H9 (cell line): ENCODE data around the gene CHAMP1. TPM values are rescaled to one million over a fixed set of nuclear protein-coding genes. Genes with fewer than 3 reads are reported as not detected.
A peak's percentile ranks its signal among the peaks of the same experiment; 100 is the strongest.

Experiments used
- DNase-seq: peaks from one replicate; pipeline ENCODE4 v3.0.0-alpha.2; 2017
- H2AFZ ChIP-seq: one replicate; pipeline ENCODE4 v1.6.1; 2013; ENCODE audit warnings: mild to moderate bottlenecking, low read length, control low read depth, moderate library complexity
- H2AK5ac ChIP-seq: 2 replicates; pipeline ENCODE4 v1.6.1; 2013; ENCODE audit warnings: low read length, control low read depth, mixed read lengths; ENCODE audit not compliant: insufficient read length
- H2BK120ac ChIP-seq: one replicate; pipeline ENCODE4 v1.6.1; 2013; ENCODE audit warnings: low read depth, mild to moderate bottlenecking, low read length, control low read depth, inconsistent platforms; ENCODE audit not compliant: poor library complexity, severe bottlenecking
- H2BK12ac ChIP-seq: 2 replicates; pipeline ENCODE4 v1.6.1; 2013; ENCODE audit warnings: low read length, control low read depth, mixed read lengths, low read depth; ENCODE audit not compliant: insufficient read length
- H2BK15ac ChIP-seq: 2 replicates; pipeline ENCODE4 v1.6.1; 2013; ENCODE audit warnings: low read depth, low read length, control low read depth
- H2BK20ac ChIP-seq: one replicate; pipeline ENCODE4 v1.6.1; 2013; ENCODE audit warnings: low read depth, mild to moderate bottlenecking, low read length, control low read depth, inconsistent platforms; ENCODE audit not compliant: poor library complexity, severe bottlenecking
- H2BK5ac ChIP-seq: 2 replicates; pipeline ENCODE4 v1.6.1; 2013; ENCODE audit warnings: low read length, control low read depth, mixed read lengths; ENCODE audit not compliant: insufficient read length
- H3K14ac ChIP-seq: 2 replicates; pipeline ENCODE4 v1.6.1; 2013; ENCODE audit warnings: low read length, control low read depth; ENCODE audit not compliant: insufficient read depth
- H3K18ac ChIP-seq: 2 replicates; pipeline ENCODE4 v1.6.1; 2013; ENCODE audit warnings: low read depth, mild to moderate bottlenecking, mixed read lengths, low read length, control low read depth; ENCODE audit not compliant: insufficient read length
- H3K23ac ChIP-seq: 2 replicates; pipeline ENCODE4 v1.6.1; 2013; ENCODE audit warnings: low read length, control low read depth, mixed read lengths, low read depth; ENCODE audit not compliant: insufficient read length
- H3K23me2 ChIP-seq: 2 replicates; pipeline ENCODE4 v1.6.1; 2013; ENCODE audit warnings: low read depth, mild to moderate bottlenecking, mixed read lengths, low read length, control low read depth; ENCODE audit not compliant: insufficient read length, poor library complexity, severe bottlenecking
- H3K27ac ChIP-seq: 2 replicates; pipeline ENCODE4 v1.5.1; 2013; ENCODE audit warnings: low read length, control low read depth, mixed read lengths, low read depth; ENCODE audit not compliant: insufficient read length
- H3K27me3 ChIP-seq: 2 replicates; pipeline ENCODE4 v1.6.1; 2013; ENCODE audit warnings: low read length, control low read depth, inconsistent platforms; ENCODE audit not compliant: insufficient read depth
- H3K4ac ChIP-seq: 2 replicates; pipeline ENCODE4 v1.6.1; 2013; ENCODE audit warnings: low read depth, mild to moderate bottlenecking, control low read depth, inconsistent platforms, low read length, moderate library complexity
- H3K4me1 ChIP-seq: 2 replicates; pipeline ENCODE4 v1.6.1; 2013; ENCODE audit warnings: low read length, control low read depth, inconsistent platforms; ENCODE audit not compliant: insufficient read depth
- H3K4me2 ChIP-seq: 2 replicates; pipeline ENCODE4 v1.6.1; 2013; ENCODE audit warnings: low read length, control low read depth, mixed read lengths; ENCODE audit not compliant: insufficient read length, insufficient read depth
- H3K56ac ChIP-seq: 2 replicates; pipeline ENCODE4 v1.6.1; 2013; ENCODE audit warnings: low read depth, mild to moderate bottlenecking, mixed read lengths, low read length, control low read depth; ENCODE audit not compliant: insufficient read length
- H3K79me1 ChIP-seq: 2 replicates; pipeline ENCODE4 v1.6.1; 2013; ENCODE audit warnings: low read depth, mild to moderate bottlenecking, moderate library complexity, low read length, control low read depth, inconsistent platforms; ENCODE audit not compliant: insufficient read depth, poor library complexity, severe bottlenecking
- H3K79me2 ChIP-seq: 2 replicates; pipeline ENCODE4 v1.6.1; 2013; ENCODE audit warnings: low read length, control low read depth, inconsistent platforms; ENCODE audit not compliant: insufficient read depth
- H3K9ac ChIP-seq: 2 replicates; pipeline ENCODE4 v1.6.1; 2013; ENCODE audit warnings: low read length, control low read depth, mixed read lengths; ENCODE audit not compliant: insufficient read length; ENCODE audit errors: extremely low read depth
- H3K9me3 ChIP-seq: one replicate; pipeline ENCODE4 v1.6.1; 2013; ENCODE audit warnings: low read depth, low read length, inconsistent platforms; ENCODE audit not compliant: control insufficient read depth
- H3T11ph ChIP-seq: one replicate; pipeline ENCODE4 v1.6.1; 2013; ENCODE audit warnings: mild to moderate bottlenecking, low read length, control low read depth, inconsistent platforms
- H4K20me1 ChIP-seq: one replicate; pipeline ENCODE4 v1.6.1; 2013; ENCODE audit not compliant: control insufficient read depth, insufficient read length, insufficient read depth
- H4K5ac ChIP-seq: 2 replicates; pipeline ENCODE4 v1.6.1; 2013; ENCODE audit warnings: low read depth, mild to moderate bottlenecking, mixed read lengths, low read length, control low read depth; ENCODE audit not compliant: insufficient read length
- H4K8ac ChIP-seq: replicated peaks from 2 replicates; pipeline ENCODE4 v1.6.1; 2013; ENCODE audit warnings: low read length, control low read depth, mixed read lengths, low read depth; ENCODE audit not compliant: insufficient read length
- H4K91ac ChIP-seq: 2 replicates; pipeline ENCODE4 v1.6.1; 2013; ENCODE audit warnings: low read depth, mild to moderate bottlenecking, moderate library complexity, mixed read lengths, low read length, control low read depth; ENCODE audit not compliant: insufficient read length
- H3K27ac Mint-ChIP-seq, 3 experiments: 2 replicates in 2 of 3; 3 replicates in 1 of 3; pipeline ENCODE4 v1.8.0; 2020 to 2021; ENCODE audit warnings: mixed read lengths in 3 of 3, mild to moderate bottlenecking in 1 of 3, moderate library complexity in 1 of 3
- H3K27me3 Mint-ChIP-seq: 2 replicates; pipeline ENCODE4 v1.8.0; 2021; ENCODE audit warnings: low read depth, mild to moderate bottlenecking, moderate library complexity, mixed read lengths
- H3K36me3 Mint-ChIP-seq, 3 experiments: 2 replicates in 2 of 3; 3 replicates in 1 of 3; pipeline ENCODE4 v1.8.0; 2020 to 2021; ENCODE audit warnings: low read depth in 3 of 3, mixed read lengths in 3 of 3; ENCODE audit not compliant: insufficient read depth in 1 of 3
- H3K4me1 Mint-ChIP-seq, 2 experiments: 2 replicates each; pipeline ENCODE4 v1.8.0; 2020; ENCODE audit warnings: mixed read lengths in 2 of 2
- H3K4me3 Mint-ChIP-seq, 2 experiments: 2 replicates in 1 of 2; 3 replicates in 1 of 2; pipeline ENCODE4 v1.8.0; 2020 to 2021; ENCODE audit warnings: mild to moderate bottlenecking in 2 of 2, mixed read lengths in 2 of 2, moderate library complexity in 1 of 2
- H3K9me3 Mint-ChIP-seq, 2 experiments: 2 replicates in 1 of 2; 3 replicates in 1 of 2; pipeline ENCODE4 v1.8.0; 2020; ENCODE audit warnings: mild to moderate bottlenecking in 2 of 2, mixed read lengths in 2 of 2, moderate library complexity in 1 of 2
- CTCF ChIP-seq: fragments of 200-600 bp; sonication (generic); conservative IDR thresholded peaks from 3 replicates; pipeline ENCODE4 v1.8.0; 2021; ENCODE audit warnings: antibody characterized with exemption, mild to moderate bottlenecking
- WGBS: extraction: QIAGEN DNeasy Blood & Tissue Kit; methylation state at CpG from one replicate; pipeline ENCODE4 v1.1.7; 2013; ENCODE audit warnings: missing lambda C conversion rate, low lambda C conversion rate, mixed read lengths; ENCODE audit not compliant: insufficient read length; ENCODE audit errors: extremely low coverage; 5-methylcytosine and 5-hydroxymethylcytosine counted together
- total RNA-seq: library from RNA; stranded (reverse); gene quantifications from 2 replicates; pipeline ENCODE4 v1.2.1, GENCODE V29; 2021

The CHAMP1 gene
- total RNA-seq, 1 experiment from 2014 or later = 62.1 TPM

- Histone ChIP-seq H2AK5ac (no peak overlapping the region), H3K9me3 (no peaks in the 10 kb centered on the region), H3K23ac (no peak overlapping the region), H4K8ac (no peak overlapping the region), H3K79me1 (peaks cover 3% of the 10 kb centered on the region), H2BK20ac (no peak overlapping the region), H3K56ac (no peak overlapping the region), H3K4ac (no peak overlapping the region), H4K5ac (no peak overlapping the region), H3K27me3 (no peaks in the 10 kb centered on the region), H3K9ac (no peak overlapping the region), H3K23me2 (peaks cover 3% of the 10 kb centered on the region), H3K4me2 (peak overlapping the region; percentile 87), H4K91ac (no peak overlapping the region), H3T11ph (no peak overlapping the region), H3K18ac (no peak overlapping the region), H3K27ac (no peak overlapping the region), H2BK120ac (no peak overlapping the region), H2AFZ (no peak overlapping the region), H2BK5ac (no peak overlapping the region), H3K14ac (no peak overlapping the region), H3K4me1 (no peaks in the 10 kb centered on the region), H2BK15ac (no peak overlapping the region), H2BK12ac (no peak overlapping the region), H3K79me2 (peaks cover 7% of the 10 kb centered on the region; the same call in 1 of the 2 replicates), H4K20me1 (no peaks in the 10 kb centered on the region)
- DNase-seq = no peak
- peak overlapping the region; percentile 90 to 97 (median 92); a peak in 6 of 7 replicates for H3K27ac Mint-ChIP-seq
- H3K27me3 Mint-ChIP-seq = no peaks in the 10 kb centered on the region
- H3K4me1 Mint-ChIP-seq = peaks cover 16 to 17% of the 10 kb centered on the region in 2 experiments
- peaks cover 0 to 12% (median 6%) of the 10 kb centered on the region in 3 experiments; a peak in 5 of 7 replicates for H3K36me3 Mint-ChIP-seq
- H3K9me3 Mint-ChIP-seq = no peaks in the 10 kb centered on the region
- WGBS = no CpG with 5 or more reads among the region's 17 CpGs
- no peak for TF ChIP-seq CTCF
- H3K4me3 Mint-ChIP-seq = peak overlapping the region; percentile 68 to 89
Observed at GRCh38 chr13:114313061-114313860, 1.0 kb upstream of the CHAMP1 start.
